ENCODE measurements around the gene ZCCHC14. TPM values are rescaled to one million over a fixed set of nuclear protein-coding genes. Genes with fewer than 3 reads are reported as not detected.

Gene ZCCHC14
- total RNA-seq, 1 experiment from 2014 or later: 27.7 TPM

DNA sequence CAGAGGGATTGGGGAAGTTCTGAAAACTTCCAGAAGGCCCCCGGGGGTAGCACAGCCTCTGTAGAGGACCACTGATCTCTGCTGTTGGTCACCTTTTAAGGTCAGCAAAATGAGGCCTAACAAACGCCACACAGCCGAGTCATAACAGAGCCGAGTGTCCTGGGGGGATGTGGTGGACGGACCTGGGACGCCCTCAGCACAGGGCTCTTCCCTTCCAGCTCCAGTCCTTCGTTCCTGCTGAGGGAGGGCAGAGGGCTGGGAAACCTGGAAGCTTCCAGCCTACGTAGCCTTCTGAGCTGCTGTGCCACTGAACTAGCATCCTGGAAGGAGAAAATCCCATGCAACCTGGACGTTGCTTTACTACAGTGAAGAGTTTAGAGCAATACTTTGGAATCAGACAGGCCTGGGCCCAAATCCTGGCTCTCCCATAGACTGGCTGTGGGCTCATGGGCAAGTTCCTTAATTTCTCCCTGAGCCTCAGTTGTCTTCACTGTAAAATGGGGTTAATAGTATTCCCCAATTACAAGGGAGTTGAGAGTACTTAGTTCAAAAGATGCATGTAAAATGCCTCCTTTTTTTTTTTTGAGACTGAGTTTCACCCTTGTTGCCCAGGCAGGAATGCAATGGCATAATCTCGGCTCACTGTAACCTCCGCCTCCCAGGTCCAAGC, 34.4 kb upstream of the ZCCHC14 start:
- Mint-ChIP-seq H3K4me1 (peaks cover 2 to 3% of the 10 kb centered on the region in 2 experiments; a peak in 1 of 4 replicates), H3K27ac (no peak overlapping the region), H3K9me3 (peaks cover 6 to 7% of the 10 kb centered on the region in 2 experiments; a peak in 3 of 5 replicates), H3K36me3 (ENCODE audit: insufficient read depth in 1 of 3, low read depth in 3 of 3) (peaks cover 0 to 2% (median 0%) of the 10 kb centered on the region in 3 experiments; a peak in 1 of 7 replicates), H3K4me3 (no peak overlapping the region), H3K27me3 (ENCODE audit: low read depth) (peaks cover 17% of the 10 kb centered on the region)
- no peak overlapping the region for H3K56ac ChIP-seq (ENCODE audit: insufficient read length, low read depth, low read length)
- no peak overlapping the region for H3K4me2 ChIP-seq (ENCODE audit: insufficient read depth, insufficient read length, low read length)
- H3K14ac ChIP-seq (ENCODE audit: insufficient read depth, low read length): no peak overlapping the region
- H3K18ac ChIP-seq (ENCODE audit: insufficient read length, low read depth, low read length): no peak overlapping the region
- H4K5ac ChIP-seq (ENCODE audit: insufficient read length, low read depth, low read length): no peak overlapping the region
- H2BK15ac ChIP-seq (ENCODE audit: low read depth, low read length): no peak overlapping the region
- no peaks in the 10 kb centered on the region for H3K4me1 ChIP-seq (ENCODE audit: insufficient read depth, low read length)
- no peak overlapping the region for H4K91ac ChIP-seq (ENCODE audit: insufficient read length, low read depth, low read length)
- H2AFZ ChIP-seq (ENCODE audit: low read length): no peak overlapping the region
- no peak overlapping the region for H2BK12ac ChIP-seq (ENCODE audit: insufficient read length, low read depth, low read length)
- H2BK20ac ChIP-seq (ENCODE audit: low read depth, low read length, poor library complexity, severe bottlenecking): no peak overlapping the region
- no peak overlapping the region for H2BK5ac ChIP-seq (ENCODE audit: insufficient read length, low read length)
- no peaks in the 10 kb centered on the region for H3K9me3 ChIP-seq (ENCODE audit: control insufficient read depth, low read depth, low read length)
- WGBS (ENCODE audit: extremely low coverage, insufficient read length, low lambda C conversion rate): no CpG with 5 or more reads among the region's 11 CpGs
- no peak overlapping the region for H2BK120ac ChIP-seq (ENCODE audit: low read depth, low read length, poor library complexity, severe bottlenecking)
- no peak overlapping the region for H2AK5ac ChIP-seq (ENCODE audit: insufficient read length, low read length)
- no peak overlapping the region for H3K23ac ChIP-seq (ENCODE audit: insufficient read length, low read depth, low read length)
- no peak overlapping the region for H3T11ph ChIP-seq (ENCODE audit: low read length)
- H3K79me1 ChIP-seq (ENCODE audit: insufficient read depth, low read depth, low read length, poor library complexity, severe bottlenecking): no peaks in the 10 kb centered on the region
- no peaks in the 10 kb centered on the region for H3K27me3 ChIP-seq (ENCODE audit: insufficient read depth, low read length)
- TF ChIP-seq, protein P1, sequence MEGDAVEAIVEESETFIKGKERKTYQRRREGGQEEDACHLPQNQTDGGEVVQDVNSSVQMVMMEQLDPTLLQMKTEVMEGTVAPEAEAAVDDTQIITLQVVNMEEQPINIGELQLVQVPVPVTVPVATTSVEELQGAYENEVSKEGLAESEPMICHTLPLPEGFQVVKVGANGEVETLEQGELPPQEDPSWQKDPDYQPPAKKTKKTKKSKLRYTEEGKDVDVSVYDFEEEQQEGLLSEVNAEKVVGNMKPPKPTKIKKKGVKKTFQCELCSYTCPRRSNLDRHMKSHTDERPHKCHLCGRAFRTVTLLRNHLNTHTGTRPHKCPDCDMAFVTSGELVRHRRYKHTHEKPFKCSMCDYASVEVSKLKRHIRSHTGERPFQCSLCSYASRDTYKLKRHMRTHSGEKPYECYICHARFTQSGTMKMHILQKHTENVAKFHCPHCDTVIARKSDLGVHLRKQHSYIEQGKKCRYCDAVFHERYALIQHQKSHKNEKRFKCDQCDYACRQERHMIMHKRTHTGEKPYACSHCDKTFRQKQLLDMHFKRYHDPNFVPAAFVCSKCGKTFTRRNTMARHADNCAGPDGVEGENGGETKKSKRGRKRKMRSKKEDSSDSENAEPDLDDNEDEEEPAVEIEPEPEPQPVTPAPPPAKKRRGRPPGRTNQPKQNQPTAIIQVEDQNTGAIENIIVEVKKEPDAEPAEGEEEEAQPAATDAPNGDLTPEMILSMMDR (conservative IDR thresholded peaks at IDR 0.05): no peak
- no peaks in the 10 kb centered on the region for H4K20me1 ChIP-seq (ENCODE audit: control insufficient read depth, insufficient read depth, insufficient read length)
- H4K8ac ChIP-seq (replicated peaks; ENCODE audit: insufficient read length, low read depth, low read length): no peak overlapping the region
- DNase-seq: no peak
- no peak overlapping the region for H3K4ac ChIP-seq (ENCODE audit: low read depth, low read length)
- H3K79me2 ChIP-seq (ENCODE audit: insufficient read depth, low read length): no peaks in the 10 kb centered on the region
- no peaks in the 10 kb centered on the region for H3K23me2 ChIP-seq (ENCODE audit: insufficient read length, low read depth, low read length, poor library complexity, severe bottlenecking)
- no peak overlapping the region for H3K9ac ChIP-seq (ENCODE audit: extremely low read depth, insufficient read length, low read length)
- no peak overlapping the region for H3K27ac ChIP-seq (ENCODE audit: insufficient read length, low read depth, low read length)
